OCI-M2 (cell line): ENCODE results near the gene ARRDC3.
"Not testable (repeated sequence)": the region's sequence is repeated elsewhere in the genome, so short reads cannot be mapped to it uniquely, and the experiment has no call there.

Experiments
- DNase-seq: peaks from one replicate; lab custom pipeline; 2025; ENCODE audit not compliant: unreplicated experiment; lab: John Stamatoyannopoulos, UW

ARRDC3 gene

DNA sequence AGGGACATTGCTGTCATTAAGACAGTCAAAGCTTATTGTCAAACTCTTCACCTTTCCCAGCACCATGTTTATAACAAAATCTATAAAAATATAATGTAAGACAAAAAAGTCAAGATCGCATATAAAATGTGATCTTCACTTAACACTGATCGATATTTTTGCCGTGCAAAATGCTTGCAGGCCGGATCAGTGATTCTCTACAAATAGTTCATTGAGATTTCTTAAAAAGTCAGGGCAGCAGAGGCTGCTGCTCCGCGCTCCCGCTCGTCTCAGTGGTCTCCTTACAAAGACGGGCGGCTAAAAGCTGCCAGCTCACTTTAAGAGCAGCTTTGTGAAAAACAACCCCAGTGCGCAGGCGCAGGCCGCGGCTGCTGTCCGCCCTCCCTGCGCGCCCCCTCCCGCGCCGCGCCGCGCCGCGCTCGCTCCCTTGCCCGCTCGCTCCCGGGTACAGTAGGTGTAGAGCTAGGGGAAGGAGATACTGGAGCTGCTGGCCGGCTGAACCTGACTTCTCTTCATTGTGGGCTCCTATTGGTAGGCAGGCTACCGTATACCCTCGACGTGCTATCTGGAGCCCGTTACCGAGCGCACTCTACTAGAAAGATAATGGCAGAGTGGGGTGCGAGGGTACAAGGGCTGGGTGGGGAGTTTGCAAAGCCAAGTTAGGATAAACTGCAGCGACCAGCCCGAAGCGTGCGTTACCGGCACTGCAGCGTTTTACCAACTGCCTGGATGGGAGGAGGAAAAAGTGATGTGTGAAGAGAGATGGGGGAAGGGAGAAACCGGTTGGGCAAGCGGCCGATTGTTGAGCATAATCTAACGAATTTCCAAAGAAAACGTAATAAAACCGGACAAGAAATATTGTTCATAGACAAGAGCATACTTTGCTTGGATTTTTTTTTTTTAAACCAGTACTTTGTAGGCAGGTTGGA lies at the start of gene ARRDC3:
Gene ARRDC3, minus strand, starts transcription at position 291 of the 929 bp plus-strand sequence. Its CDS starts 225 bp downstream, at position 66.
- peak; percentile 70 for DNase-seq

GRCh38 chr5:91430949-91431348 lies 47.8 kb upstream of the ARRDC3 start:
- no peak for DNase-seq

- DNase-seq: no peak
Observed at GRCh38 chr5:91424638-91425436, 41.7 kb upstream of the ARRDC3 start.

- no peak for DNase-seq
Observed at GRCh38 chr5:91423871-91424270, 40.8 kb upstream of the ARRDC3 start.

DNA sequence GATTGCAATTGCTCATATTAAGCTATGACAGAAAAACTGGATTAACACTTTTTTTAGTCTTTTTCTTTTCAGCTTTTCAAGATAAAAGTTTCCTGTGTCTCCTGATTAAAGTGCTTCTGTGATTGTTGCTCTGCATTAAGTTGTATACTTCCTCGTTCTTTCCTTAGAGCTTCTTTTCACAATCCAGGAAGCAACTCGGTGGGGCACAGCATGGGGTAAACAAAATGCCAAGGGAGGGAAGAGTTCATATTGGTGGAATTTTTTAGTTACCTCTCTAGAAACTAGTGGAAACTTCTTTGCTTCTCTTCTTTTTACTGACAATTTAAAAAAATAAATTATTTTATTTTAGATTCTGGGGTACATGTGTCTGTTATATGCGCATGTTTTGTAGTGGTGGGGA lies 37.8 kb upstream of the ARRDC3 start:
- DNase-seq: no peak

GRCh38 chr5:91419571-91420537 lies 36.7 kb upstream of the ARRDC3 start:
- peak; percentile 35 for DNase-seq

DNA sequence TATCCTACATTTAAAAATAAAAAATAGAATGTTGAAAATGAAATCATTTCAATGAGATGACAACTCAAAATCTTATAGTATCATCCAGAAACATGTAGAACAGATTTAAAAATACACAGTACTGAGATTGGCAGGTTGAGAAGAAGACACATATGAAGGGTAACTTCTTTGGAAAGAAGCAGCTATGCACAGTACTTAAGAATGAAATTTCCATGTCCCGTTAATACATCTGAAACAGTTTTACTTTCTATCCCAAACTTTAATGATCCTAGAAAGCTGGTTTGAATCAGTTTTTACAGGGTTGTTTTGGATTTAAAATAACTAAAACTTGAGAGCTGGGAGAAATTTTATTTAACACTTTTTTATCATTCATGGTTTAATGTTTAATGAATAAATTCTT lies 36.0 kb upstream of the ARRDC3 start:
- DNase-seq: no peak

- no peak for DNase-seq
Observed at GRCh38 chr5:91418158-91418557, 35.0 kb upstream of the ARRDC3 start.

DNA sequence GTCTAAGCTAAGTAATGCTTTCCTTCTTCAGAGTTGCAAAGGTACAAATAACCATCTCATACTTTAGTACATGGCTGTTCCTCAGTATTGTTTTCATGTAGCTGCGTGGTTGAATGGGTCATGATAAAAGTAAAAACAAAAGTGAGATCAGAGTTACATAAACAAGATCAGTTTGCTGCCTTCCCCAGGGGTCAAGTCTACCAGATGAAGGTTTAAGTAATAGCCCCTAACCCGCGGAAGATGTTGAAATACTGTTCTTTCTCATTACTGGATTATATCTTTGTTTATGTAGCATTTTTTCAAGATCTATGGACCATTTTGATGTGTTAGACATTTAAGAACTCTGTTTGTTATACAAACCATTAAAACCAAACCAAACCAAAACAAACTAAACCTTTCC lies 34.1 kb upstream of the ARRDC3 start:
- DNase-seq: no peak

- no peak for DNase-seq
Observed at GRCh38 chr5:91416491-91416890, 33.4 kb upstream of the ARRDC3 start.

GRCh38 chr5:91409304-91409703 lies 26.2 kb upstream of the ARRDC3 start:
- no peak for DNase-seq

- no peak for DNase-seq
Observed at GRCh38 chr5:91408710-91409109, 25.6 kb upstream of the ARRDC3 start.

DNA sequence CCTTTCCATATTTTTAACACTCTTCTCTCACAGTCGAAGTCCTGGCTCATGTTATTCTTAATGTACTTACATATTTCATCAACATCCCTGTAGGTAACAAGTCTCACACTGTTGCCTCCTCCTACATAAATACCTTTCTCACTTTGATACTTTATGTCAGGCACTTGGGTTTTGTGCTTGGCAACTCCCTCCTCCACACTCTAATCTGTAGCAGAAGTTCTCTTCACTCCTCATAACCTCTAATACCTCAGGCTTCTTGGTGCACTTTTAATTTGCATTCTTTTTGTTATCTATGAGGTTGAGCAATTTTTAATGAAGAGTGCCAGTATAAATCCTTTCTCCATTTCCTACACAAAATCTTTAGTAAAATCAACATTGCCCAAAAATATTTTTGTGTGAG lies 24.1 kb upstream of the ARRDC3 start:
- DNase-seq: no peak

DNA sequence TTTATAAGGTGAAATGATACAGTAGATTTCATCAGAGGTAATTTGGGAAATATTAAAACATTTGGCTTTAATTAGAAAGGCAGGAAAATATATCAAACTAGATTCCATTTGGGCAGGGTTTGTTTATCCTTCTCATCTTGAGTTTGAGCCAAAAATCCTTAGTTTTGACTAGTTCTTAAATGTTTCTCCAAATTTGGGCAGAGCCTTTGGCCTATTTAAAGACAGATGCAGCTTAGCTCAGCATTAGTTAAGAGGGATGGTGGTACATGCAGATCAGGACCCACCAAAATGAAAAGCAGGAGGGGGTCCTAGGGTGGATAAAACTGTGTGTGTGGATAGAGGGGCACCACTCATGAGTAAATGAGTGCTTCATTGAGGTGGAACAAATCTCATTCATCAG lies 20.3 kb upstream of the ARRDC3 start:
- DNase-seq: no peak

- DNase-seq: no peak
Observed at GRCh38 chr5:91401175-91401574, 18.1 kb upstream of the ARRDC3 start.

GRCh38 chr5:91397791-91398190 lies 14.7 kb upstream of the ARRDC3 start:
- no peak for DNase-seq

DNA sequence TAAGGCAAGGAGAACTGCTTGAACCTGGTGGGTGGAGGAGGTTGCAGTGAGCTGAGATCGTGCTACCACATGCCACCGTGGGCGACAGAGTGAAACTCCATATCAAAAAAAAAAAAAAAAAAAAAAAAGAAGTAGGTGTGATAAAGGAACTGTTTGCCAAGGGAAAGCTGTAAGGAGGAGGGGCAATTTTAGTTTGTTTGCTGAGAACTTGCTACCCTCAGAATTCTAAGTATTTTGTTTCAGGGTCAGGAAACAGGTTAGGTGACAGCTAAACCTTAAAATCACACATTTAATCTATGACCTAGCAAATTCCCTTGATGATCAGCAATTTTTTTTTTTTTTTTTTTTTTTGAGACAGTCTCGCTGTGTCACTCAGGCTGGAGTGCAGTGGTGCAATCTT lies 7.2 kb upstream of the ARRDC3 start:
- DNase-seq: no peak

GRCh38 chr5:91389555-91389954 lies 6.4 kb upstream of the ARRDC3 start:
- not testable (repeated sequence) for DNase-seq

- no peak for DNase-seq
Observed at GRCh38 chr5:91388362-91388761, 5.2 kb upstream of the ARRDC3 start.

DNA sequence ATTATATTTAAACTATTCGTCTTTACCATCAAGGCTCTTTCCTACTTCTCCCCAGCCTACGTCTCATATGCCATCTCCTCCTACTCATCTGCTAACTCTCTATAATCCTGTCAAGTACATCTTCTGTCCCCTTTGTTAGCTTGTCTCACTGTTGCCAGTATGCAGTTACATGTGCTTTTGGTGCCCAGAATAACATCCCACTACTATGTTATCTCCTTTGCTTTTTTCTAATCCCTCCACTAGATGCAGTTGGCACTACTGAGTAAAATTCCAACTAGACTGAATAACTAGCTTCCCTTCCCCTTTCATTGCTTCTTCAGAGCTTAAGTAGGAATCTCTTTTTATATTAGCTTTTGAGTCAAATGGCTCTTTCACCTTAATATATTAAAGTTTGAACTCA lies 3.0 kb upstream of the ARRDC3 start:
- no peak for DNase-seq

GRCh38 chr5:91385596-91385995 lies 2.5 kb upstream of the ARRDC3 start:
- DNase-seq: not testable (repeated sequence)
